Calu3 (cell line): ENCODE measurements around the gene ADCYAP1R1. TPM values are rescaled to one million over a fixed set of nuclear protein-coding genes. Genes with fewer than 3 reads are reported as not detected.

Experiments
- BruUV-seq: library from RNA; stranded (reverse); fragments of 400-500 nt; replicated peaks from 2 replicates; lab custom pipeline; 2021; lab: Mats Ljungman, UMichigan
- CTCF ChIA-PET: fragments of 300-600 bp; sonication (Branson Sonifier 250); formaldehyde crosslinking; loops from one replicate; lab custom pipeline; 2022; ENCODE audit warnings: antibody characterized with exemption; lab: Charles Lee
- DNase-seq: peaks from one replicate; pipeline ENCODE4 v3.0.0; 2022
- H3K27ac Mint-ChIP-seq: one replicate; pipeline ENCODE4 v1.8.0; 2022; ENCODE audit warnings: mixed read lengths; ENCODE audit not compliant: unreplicated experiment
- H3K27me3 Mint-ChIP-seq: one replicate; pipeline ENCODE4 v1.8.0; 2022; ENCODE audit warnings: mixed read lengths; ENCODE audit not compliant: unreplicated experiment
- H3K36me3 Mint-ChIP-seq: one replicate; pipeline ENCODE4 v1.8.0; 2022; ENCODE audit warnings: mild to moderate bottlenecking, moderate library complexity, mixed read lengths; ENCODE audit not compliant: insufficient read depth, unreplicated experiment
- H3K4me1 Mint-ChIP-seq: one replicate; pipeline ENCODE4 v1.8.0; 2022; ENCODE audit warnings: mild to moderate bottlenecking, low read depth, mixed read lengths; ENCODE audit not compliant: unreplicated experiment
- H3K4me3 Mint-ChIP-seq: one replicate; pipeline ENCODE4 v1.8.0; 2022; ENCODE audit warnings: mild to moderate bottlenecking, low read depth, moderate library complexity, mixed read lengths; ENCODE audit not compliant: unreplicated experiment
- H3K9me3 Mint-ChIP-seq: one replicate; pipeline ENCODE4 v1.8.0; 2022; ENCODE audit warnings: low read depth, mixed read lengths; ENCODE audit not compliant: unreplicated experiment
- intact Hi-C: fragments of 100-400 bp; cut with micrococcal nuclease; formaldehyde crosslinking; loops from one replicate; pipeline ENCODE4 v1.10.0; 2022; ENCODE audit not compliant: unreplicated experiment
- total RNA-seq: library from RNA; stranded (reverse); gene quantifications from 2 replicates; pipeline ENCODE4 v1.2.3, GENCODE V29; 2022
- TF ChIP-seq, protein P1 (sequence below): fragments of 200-600 bp; IDR thresholded peaks from one replicate; pipeline ENCODE4 v1.8.0; 2022; ENCODE audit warnings: antibody characterized with exemption; ENCODE audit not compliant: unreplicated experiment

Gene ADCYAP1R1
- total RNA-seq, 1 experiment from 2014 or later, result not detected

DNA sequence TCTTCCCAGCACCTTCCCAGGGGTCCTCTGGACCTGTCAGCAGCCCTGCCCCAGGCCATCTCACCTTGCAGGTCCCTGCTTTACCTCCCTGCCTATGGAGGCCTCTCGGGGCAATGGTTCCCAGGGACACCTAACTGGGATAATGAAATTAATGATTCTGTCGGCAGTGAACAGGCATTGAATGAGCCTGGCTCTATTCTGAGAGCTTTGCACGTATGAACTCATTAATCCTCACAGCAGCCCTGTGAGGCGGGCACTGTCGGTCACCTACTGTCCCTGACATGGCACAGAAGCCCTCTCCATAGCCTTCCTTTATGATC, 22.9 kb downstream of the ADCYAP1R1 start:
- no TSS peak for BruUV-seq
- no peaks in the 10 kb centered on the region for H3K36me3 Mint-ChIP-seq
- intact Hi-C loops, result no loop called here
- H3K4me1 Mint-ChIP-seq, result no peaks in the 10 kb centered on the region
- no peak for DNase-seq
- CTCF ChIA-PET, result no interaction called here
- H3K4me3 Mint-ChIP-seq, result no peak overlapping the region
- no peaks in the 10 kb centered on the region for H3K27me3 Mint-ChIP-seq
- H3K27ac Mint-ChIP-seq, result no peak overlapping the region
- TF ChIP-seq, protein P1, sequence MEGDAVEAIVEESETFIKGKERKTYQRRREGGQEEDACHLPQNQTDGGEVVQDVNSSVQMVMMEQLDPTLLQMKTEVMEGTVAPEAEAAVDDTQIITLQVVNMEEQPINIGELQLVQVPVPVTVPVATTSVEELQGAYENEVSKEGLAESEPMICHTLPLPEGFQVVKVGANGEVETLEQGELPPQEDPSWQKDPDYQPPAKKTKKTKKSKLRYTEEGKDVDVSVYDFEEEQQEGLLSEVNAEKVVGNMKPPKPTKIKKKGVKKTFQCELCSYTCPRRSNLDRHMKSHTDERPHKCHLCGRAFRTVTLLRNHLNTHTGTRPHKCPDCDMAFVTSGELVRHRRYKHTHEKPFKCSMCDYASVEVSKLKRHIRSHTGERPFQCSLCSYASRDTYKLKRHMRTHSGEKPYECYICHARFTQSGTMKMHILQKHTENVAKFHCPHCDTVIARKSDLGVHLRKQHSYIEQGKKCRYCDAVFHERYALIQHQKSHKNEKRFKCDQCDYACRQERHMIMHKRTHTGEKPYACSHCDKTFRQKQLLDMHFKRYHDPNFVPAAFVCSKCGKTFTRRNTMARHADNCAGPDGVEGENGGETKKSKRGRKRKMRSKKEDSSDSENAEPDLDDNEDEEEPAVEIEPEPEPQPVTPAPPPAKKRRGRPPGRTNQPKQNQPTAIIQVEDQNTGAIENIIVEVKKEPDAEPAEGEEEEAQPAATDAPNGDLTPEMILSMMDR, result no peak
- H3K9me3 Mint-ChIP-seq, result no peaks in the 10 kb centered on the region

- Mint-ChIP-seq H3K9me3 (no peaks in the 10 kb centered on the region), H3K4me3 (no peak overlapping the region), H3K4me1 (no peaks in the 10 kb centered on the region), H3K27ac (no peak overlapping the region), H3K36me3 (no peaks in the 10 kb centered on the region), H3K27me3 (no peaks in the 10 kb centered on the region)
- TF ChIP-seq, protein P1, result no peak
- CTCF ChIA-PET, result interaction anchor here (1.2 kb wide), 2 partner anchors 15 to 24 kb away, joined by 3 read pairs; no protein-coding TSS in a partner anchor
- no TSS peak for BruUV-seq
- DNase-seq, result no peak
- intact Hi-C loops, result no loop called here
Measured at GRCh38 chr7:31076051-31076450, 23.9 kb downstream of the ADCYAP1R1 start.

- no TSS peak for BruUV-seq
- CTCF ChIA-PET, result interaction anchor here (1.2 kb wide), 2 partner anchors 16 to 23 kb away, joined by 3 read pairs; no protein-coding TSS in a partner anchor
- no peak overlapping the region for H3K4me3 Mint-ChIP-seq
Measured at GRCh38 chr7:31076641-31077310, 24.7 kb downstream of the ADCYAP1R1 start.

GRCh38 chr7:31077484-31078362, 25.6 kb downstream of the ADCYAP1R1 start:
- intact Hi-C loops, result no loop called here
- Mint-ChIP-seq H3K36me3 (no peaks in the 10 kb centered on the region), H3K27me3 (no peaks in the 10 kb centered on the region), H3K27ac (no peak overlapping the region), H3K9me3 (no peaks in the 10 kb centered on the region), H3K4me3 (no peak overlapping the region), H3K4me1 (no peaks in the 10 kb centered on the region)
- no TSS peak for BruUV-seq
- TF ChIP-seq, protein P1, result no peak
- DNase-seq, result no peak
- CTCF ChIA-PET, result no interaction called here

More at GRCh38 chr7:31076641-31077310, 24.7 kb downstream of the ADCYAP1R1 start:
- Mint-ChIP-seq H3K4me1 (no peaks in the 10 kb centered on the region), H3K9me3 (no peaks in the 10 kb centered on the region), H3K27ac (no peak overlapping the region), H3K27me3 (no peaks in the 10 kb centered on the region), H3K36me3 (no peaks in the 10 kb centered on the region)
- no peak for DNase-seq
- intact Hi-C loops, result no loop called here
- TF ChIP-seq, protein P1, result no peak
